RKO (cell line): ENCODE data around the gene OSBP.

Source experiments
- DNase-seq: peaks from one replicate; pipeline ENCODE4 v3.0.0-alpha.2; 2016; ENCODE audit warnings: low spot score

Gene OSBP

DNA sequence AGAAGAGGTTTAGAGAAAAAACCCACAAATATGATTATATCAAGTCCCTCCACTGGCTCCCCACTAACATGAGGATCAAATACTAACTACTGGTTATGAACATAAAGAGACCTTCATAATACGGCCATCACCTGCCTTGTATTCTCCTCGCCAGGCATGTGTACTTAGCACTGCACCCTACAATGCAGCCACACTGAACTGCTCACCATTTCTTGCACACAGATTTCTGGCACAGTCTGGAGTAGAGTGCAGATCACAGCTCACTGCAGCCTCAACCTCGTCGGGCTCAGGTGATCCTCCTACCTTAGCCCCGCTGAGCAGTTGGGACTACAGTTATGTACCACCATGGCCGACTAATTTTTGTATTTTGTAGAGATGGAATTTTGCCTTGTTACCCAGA is 13.1 kb downstream of the OSBP start:
- no peak for DNase-seq

DNA sequence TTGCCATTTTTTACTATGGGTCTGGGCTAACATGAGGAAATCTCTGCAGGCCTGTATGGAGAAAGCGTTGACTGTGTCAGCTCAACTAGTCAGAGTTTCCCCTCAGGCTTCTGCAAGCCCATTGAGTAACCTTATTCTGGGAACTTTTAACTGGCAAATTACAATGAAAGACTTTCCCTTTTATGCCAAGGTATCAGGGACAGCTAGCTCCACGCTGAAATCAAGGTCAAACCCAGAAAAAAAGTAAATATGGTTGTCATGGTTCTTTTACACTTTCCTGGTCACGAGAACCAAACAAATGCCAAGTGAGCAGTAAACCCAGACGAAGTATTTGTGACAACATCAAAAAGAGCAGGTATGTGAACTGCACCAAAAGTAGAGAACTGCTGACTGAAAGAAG is 13.8 kb downstream of the OSBP start:
- DNase-seq: no peak

DNA sequence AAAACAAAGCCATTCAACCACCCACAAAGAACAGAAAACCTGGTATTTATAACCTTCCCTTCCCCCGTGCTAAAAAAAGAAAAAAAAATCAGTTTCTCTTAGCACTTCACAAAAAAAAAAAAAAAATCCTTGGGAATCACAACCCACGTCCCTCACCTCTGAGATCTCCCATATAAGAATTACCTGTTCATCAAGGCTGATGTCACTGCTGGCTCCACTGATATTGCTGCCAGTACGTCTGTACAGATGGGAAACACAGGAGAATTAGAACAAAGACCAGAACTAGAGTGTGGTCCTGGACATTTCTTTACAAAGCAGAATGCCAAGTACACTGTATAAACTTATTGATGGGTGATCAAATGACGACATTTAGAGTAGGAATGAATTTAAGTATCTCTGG is 14.9 kb downstream of the OSBP start:
- no peak for DNase-seq

DNA sequence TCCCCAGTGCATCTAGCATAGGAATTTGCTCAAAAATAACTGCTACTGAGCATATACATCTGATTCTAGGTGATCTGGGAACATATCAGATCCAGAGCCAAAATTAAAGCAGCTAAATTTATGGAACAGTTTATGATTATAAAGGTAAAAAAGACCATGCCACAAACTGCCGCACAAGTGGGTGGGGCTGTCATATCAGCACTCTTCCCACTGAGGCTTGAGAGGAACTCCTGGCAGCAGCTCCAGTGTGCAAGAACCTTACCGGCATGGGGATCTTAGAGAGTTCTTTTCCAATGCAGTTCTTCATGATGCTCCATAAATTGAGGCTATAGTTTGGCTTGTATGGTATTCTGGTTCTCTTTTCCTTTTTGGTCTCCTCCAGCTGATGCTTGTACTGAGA is 15.3 kb downstream of the OSBP start:
- DNase-seq: no peak

DNA sequence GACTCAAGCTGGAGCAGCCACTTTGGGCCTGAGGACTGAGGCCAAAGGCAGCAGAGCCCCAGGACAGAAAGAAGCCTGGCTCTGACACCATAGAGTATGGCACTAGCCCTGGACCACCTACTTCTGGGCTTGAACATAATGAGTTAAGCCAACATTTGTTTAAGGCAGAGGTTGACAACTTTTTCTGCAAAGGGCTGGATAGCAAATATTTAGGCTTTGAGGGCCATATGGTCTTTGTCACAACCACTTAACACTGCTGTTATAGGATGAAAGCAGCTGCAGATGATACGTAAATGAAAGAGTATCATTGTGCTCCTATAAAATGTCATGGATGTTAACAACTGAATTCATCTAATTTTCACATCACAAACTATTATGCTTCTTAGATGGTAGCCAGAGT is 16.6 kb downstream of the OSBP start:
- no peak for DNase-seq

DNA sequence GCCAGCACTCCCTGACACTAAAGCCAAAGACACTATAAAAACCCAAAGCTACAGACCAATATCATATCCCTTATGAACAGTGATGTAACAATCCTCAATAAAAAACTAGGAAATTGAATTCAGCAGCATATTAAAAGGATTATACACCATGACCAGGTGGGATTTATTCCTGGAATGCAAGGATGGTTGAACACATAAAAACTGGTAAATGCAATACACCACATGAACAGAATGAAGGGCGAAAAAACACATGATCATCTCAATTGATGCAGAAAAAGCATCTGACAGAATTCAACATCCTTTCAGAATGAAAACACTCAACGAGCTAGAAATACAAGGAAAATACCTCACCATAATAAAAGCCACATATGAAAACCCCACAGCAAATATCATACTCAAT is 31.3 kb downstream of the OSBP start:
- no peak for DNase-seq

DNA sequence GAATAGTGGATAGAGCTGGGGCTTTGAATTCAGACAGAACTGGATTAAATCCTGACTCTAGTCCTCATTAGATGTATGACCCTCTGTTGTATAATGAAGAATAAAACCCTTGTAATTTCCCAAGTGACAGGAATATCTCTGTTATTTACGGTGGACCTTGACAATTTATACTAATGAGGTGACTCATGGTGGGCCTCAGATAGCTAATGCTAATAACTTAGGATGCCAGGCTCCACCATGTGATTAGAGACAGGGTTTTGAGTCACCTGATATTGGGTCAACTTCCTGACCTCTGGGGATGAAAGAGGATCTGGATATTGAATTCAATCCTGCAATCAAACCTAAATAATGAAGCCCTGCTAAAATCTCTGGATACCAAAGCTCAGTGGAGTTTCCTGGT is 33.6 kb downstream of the OSBP start:
- no peak for DNase-seq

DNA sequence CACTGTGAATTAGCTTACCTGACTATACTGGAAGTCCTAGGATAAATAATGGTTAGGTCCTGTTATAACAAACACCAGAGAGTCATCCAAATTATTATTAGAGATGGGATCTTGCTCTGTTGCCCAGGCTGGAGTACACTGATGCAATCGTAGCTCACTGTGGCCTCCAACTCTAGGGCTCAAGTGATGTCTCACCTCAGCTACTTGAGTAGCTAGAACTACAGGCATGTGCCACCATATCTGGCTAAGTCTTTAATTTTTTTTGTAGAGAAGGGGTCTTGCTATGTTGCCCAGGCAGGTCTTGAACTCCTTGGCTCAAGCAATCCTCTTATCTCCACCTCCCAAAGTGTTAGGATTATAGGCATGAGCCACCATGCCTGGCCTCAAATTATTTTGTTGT is 37.2 kb downstream of the OSBP start:
- no peak for DNase-seq

DNA sequence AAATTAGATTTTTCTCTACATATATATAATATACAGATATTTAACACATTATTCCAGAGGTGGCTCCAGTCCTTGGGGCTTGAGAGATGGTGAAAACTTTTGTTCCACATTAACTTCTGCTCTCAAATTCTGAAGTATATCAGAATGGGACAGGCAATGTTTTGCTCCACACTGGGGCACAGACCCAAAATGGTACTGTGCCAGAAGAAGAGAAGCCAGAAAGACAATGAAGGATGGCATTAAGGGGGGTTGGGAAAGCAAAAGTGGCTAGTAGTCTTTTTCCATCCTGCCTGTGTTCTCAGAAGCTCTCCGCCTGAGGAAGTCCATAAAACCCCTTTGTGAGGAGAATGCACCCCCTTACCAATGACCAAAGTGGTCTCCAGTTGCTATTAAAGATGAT is 40.1 kb downstream of the OSBP start:
- no peak for DNase-seq

DNA sequence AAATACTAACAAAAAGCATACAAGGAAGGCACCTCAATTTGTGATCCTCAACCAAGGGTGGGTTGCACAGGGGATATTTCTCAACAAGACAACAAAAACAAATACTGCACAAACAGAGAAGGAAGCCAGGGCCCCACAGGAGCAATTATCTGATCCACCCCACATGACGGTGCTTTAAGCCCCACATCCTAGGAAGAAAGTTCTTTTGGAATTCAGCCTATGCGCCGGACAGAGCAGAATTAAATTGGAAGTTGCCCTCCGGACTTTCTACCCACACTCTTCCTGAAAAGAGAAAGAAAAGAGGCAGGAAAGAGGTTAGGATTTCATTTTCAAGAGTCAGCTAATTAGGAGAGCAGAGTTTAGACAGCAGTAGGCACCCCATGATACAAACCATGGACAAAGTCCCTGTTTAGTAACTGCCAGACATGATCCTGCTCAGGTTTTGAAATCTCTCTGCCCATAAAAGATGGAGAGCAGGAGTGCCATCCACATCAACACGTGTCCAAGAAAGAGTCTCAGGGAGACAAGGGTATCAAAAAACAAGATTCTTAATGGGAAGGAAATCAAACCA is 40.6 kb downstream of the OSBP start:
- no peak for DNase-seq

DNA sequence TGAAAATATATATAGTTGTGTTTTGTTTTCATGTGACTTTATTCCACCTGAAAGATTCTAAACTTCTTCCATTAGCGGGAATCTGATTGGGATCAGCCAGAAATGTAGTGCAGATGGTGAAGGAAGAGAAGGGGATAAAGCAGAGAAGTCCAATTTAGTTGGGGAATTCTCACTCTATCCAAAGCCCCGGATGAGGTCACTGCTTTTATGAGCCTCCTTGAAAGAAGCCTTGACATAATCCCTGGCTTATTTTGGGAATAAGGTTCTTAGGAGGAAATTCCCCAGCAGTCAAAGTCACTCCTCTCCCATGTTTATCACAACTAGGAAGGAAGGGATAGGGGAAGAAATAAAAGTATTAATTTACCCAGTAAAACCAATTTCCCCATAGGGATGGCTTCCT is 41.1 kb downstream of the OSBP start:
- no peak for DNase-seq

DNA sequence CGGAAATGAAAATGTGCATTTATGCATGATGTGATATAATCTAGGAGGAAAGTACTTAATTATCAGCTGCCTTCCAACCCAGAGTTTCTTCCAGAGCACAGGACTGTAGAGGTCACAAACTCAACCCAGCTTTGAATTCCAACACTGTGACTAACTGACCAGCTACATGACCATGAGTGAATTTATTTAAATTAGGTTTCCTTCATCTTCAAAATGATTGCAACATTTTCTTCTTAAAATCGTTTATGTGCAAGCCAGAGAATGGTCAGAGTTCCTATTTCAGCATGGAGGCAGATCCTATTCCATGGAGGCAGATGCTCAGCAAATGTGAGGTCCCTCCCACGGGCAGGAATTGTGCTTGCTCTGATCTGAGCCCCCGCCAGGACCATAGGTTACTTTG is 42.4 kb downstream of the OSBP start:
- peak; percentile 37 for DNase-seq

DNA sequence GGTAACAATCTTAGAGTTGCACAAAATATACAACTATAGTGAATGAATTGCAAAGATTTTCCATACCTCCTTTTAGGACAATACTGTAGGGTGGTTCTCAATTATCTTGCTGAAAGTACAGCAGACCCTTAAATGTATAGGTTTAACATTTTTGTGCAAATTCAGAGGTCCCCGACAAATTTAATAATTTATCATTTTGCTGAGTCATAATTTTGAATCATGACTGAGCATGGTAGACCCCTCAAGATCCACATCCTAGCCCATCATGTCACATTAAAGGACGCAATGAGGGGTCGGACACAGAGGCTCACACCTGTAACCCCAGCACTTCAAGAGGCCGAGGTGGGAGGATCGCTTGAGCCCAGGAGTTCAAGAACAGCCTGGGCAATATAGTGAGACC is 43.5 kb downstream of the OSBP start:
- no peak for DNase-seq

DNA sequence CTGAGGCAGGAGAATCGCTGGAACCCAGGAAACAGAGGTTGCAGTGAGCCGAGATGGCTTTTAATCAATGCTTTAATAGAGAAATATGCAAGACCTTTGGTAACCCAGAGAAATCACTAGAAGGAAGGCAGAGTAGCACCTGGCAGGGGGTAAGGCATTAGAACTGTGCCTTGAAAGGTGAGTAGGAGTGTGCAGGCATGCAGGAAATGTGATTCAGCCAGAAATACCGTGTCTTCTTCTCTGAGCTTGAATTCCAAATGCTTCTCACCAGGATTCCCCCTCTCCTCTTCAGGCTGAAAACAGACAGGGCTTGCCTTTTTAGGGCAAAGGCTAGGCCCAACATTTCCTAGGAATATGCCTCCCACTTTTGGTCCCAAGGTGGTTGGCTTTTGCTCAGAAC is 53.3 kb downstream of the OSBP start:
- DNase-seq: no peak

DNA sequence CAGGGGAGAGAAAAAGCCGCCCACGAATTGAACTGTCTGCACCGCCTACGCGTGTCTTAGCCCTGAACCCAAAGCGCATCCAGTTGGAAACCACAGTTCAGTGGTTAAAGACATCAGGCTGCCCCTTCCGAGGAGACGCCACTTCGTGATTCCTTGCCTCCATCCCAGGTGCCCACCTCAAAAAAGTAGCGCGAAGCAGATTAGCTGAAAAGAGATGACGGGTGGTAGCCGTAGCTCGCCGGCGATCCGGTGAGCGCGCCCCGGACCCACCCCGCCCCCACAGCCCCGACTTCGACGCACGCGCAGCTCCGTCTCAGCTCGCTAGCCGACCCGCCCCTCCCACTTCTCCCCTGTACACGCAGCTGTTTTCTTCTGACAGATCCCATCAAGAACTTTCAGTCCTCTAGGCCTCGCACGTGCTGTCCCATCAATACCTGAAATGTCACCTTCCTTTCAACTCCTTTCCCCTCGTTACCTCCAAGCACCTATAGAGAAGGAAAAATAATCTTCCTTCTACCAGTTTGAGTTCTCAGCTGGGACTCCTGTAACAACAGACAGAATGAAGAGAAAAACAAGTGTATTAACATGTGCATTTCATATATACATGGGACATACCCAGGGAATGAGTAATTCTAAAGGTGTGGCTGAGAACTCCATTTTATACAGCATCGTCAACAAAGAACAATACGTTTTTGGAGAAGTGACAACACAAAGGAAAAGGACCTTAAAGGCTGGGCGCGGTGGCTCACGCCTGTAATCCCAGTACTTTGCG is 54.7 kb downstream of the OSBP start:
- peak; percentile 89 for DNase-seq

DNA sequence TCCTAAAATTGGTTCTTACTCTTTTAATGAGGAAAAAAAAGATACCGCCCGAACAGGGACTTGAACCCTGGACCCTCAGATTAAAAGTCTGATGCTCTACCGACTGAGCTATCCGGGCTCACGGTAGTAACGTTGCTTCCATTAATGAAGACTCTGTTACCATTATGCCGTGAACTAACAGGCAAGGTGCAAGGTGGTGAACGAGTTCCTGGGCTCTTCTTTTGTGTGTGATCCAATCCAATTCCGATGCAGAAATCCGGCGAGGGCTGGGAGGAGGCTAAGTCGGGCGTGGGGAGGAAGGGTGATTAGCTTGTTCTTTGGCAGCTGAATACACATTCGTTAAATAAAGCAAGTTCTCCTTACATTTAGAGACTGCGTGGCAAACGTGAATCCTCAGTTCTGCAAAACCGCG is 55.3 kb downstream of the OSBP start:
- DNase-seq: peak; percentile 78

DNA sequence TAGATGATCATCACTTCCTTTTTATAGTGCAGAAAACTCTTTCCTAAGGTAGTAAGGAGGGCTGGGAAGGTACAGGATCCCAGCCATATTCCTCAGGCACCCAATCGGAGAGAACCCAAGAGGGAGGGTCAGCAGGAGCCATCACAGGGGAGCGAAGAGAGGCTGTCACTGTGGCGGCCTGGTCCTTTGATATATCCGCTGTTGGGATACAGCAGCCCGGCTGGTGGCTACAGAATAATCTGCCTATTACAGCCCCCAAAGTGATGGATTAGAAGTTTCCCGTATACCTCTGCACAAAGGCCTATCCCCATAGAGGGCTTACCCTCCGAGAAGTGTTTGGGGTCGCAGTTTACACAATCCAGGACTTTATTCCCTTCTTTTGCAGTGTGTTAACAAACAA is 55.7 kb downstream of the OSBP start:
- no peak for DNase-seq

DNA sequence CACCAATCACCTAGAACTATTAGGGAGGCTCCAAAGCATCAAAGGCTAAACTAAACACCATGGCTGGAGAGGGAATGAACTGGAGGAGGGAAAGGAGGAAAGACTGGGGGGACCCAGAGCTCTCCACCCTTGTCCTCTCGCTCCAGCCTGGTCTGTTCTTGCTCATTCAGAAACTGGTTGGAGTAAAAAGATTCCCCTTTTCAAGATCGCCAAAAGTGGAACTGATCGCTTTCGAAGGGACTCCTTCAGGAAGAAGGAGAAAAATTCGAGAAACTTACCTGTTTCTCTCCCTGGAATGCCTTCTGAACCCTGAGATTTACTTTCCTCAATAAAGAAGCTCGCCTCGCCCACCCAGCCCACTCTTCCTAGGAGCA is 57.3 kb downstream of the OSBP start:
- no peak for DNase-seq

DNA sequence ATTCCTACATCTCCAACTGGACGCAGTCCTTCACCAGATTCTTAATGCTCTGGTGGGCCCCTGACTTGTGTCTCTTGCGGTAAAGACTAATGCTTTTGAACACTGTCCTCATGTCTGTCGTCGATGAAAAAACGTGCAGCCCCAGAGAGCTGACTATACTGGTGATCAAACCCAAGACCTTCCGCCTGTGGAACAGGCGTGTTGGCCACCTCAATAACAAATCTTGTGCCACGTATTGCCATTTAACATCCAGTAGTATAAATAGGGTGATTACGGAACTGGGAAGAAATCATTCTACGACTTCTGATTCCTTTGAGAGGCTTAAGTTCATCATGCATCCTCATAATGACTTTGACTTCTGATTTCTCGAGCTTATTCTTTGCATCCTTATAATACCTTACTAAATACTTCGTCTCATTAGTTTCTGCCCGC is 58.6 kb downstream of the OSBP start:
- DNase-seq: peak; percentile 80

DNA sequence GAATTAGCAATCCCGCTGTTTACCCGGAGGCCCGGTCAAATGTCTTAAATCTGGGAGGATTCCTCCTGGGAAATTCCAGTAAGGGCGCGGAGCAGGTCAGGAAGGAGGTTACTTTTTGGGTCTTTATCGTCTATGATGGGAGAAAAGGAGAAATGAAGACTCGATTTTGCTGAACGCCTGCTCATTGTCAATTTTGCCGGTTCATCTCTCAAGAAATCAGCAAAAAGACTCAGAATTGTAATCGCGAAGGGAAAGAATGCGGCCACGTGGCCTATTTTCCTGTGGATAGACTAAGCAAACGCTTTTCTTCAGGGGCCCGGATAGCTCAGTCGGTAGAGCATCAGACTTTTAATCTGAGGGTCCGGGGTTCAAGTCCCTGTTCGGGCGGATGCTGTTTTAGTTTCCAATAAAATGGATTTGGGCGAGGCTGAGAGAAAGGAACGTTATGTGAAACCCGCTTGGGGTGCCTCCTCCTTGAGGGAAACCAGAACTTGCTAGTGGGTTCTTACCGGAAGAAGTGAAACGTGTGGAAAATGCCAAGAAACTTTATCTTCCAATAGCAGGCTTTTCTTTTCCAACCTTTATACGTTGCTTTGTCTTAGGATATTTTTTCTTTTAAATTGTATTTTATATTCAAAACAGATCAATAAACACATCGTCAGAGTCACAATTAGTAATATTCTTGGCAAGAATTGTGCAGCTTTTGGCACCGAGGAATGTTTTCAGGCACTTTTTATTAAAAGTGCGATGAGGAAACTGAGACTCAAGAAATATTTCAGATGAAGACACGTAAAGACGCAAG is 59.3 kb downstream of the OSBP start:
- peak; percentile 87 for DNase-seq

DNA sequence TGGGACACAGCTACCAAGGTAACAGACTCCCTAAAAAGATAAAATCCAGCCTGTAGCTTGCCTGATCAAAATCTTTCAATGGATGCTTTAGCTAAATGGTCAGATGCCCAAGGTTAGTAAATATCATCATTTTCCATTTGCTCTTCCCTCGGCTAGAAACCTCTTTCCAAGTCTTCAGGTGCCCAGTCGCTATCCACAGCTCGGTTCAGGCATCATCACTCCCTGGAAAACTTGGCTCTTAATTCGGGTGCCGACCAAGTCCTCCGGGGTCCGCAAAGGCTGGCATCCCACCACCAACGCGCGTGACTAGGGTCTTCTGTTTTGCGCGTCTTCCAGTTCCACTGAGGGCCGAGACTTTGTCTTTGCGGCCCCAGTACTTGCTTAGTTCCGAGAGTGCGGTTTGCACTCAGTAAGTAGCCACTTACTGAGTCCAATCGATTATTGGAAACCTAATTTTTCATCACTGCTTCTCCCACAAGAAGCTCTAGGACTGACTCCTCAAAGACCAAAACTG is 59.9 kb downstream of the OSBP start:
- no peak for DNase-seq

DNA sequence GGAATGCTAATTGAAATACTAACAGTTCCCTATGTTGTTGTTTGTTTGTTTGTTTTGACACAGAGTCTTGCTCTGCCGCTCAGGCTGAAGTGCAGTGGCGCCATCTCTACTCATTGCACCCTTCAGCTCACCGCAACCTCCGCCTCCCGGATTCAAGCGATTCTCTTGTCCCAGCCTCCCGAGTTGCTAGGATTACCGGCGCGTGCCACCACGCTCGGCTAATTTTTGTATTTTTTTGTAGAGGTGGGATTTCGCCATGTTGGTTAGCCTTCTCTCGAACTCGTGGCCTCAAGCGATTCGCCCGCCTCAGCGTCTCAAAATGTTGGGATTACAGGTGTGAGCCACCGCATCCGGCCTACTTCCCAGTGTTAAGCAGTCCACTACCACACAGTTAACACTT is 62.3 kb downstream of the OSBP start:
- DNase-seq: no peak

DNA sequence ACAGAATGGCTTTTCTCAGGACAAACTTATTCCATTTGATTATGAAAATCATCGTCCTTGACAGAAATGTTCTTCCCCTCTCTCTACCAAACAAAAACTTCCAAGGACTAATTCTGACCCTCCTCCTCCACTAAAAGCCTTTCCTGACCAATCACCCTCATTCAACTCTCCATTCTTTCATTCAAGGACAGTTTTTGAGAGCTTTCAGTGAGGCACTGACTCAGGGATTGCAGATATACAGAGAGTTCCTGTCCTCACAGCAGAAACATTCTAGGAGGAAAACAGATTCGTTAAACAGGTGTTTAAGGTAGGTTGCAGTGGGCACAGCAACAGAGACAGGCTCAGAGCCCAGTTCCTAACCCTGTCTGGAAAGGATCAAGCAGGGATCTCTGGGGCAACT is 62.7 kb downstream of the OSBP start:
- no peak for DNase-seq
